ENCODE data around the gene LRRC4C.
"Not testable (repeated sequence)": the region's sequence is repeated elsewhere in the genome, so short reads cannot be mapped to it uniquely, and the experiment has no call there.

The LRRC4C gene

DNA sequence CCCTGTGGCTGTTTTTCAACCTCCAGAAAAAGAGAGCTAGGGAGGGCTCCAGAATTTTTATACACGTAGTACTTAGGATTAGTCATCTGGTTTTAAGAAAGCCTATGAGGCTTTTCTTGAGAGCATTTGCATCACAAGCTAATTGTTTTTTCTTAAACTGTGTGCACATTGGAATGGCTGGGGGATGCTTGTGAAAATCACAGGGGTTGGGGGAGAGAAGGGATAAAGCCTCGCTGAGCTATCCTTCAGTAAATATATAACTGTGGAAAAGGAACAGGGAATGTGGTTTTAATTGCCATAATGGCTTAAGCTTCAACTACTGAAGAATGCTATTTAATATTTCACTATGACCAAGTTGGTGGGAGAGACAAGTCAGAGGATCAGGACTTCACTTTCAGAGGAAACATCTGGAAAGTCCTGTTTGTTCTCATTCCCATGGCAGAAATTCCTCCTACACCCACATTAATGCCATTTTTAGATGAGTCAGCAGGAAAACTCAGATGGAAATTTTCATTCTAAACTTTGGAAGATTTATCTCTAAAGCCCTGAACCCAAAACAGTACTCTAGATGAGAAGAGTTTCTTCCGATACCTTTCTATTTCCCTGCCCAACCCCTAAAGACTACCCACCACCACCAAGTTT, 591.3 kb downstream of the LRRC4C start:
- DNase-seq (ENCODE audit: low spot score) = no peak

DNA sequence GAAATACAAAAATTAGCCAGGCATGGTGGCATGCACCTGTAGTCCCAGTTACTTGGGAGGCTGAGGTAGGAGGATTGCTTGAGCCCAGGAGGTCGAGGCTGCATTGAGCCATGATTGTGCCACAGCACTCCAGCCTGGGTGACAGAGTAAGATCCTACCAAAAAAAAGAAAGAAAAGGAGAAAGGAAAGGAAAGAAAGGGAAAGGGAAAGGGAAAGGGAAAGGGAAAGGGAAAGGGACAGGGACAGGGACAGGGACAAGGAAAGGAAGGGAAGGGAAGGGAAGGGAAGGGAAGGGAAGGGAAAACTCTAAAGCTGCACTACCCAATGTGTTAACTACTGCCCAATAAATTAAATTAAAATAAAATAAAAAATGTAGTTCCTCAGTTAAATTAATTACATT, 601.7 kb downstream of the LRRC4C start:
- DNase-seq (ENCODE audit: low spot score) = not testable (repeated sequence)

DNA sequence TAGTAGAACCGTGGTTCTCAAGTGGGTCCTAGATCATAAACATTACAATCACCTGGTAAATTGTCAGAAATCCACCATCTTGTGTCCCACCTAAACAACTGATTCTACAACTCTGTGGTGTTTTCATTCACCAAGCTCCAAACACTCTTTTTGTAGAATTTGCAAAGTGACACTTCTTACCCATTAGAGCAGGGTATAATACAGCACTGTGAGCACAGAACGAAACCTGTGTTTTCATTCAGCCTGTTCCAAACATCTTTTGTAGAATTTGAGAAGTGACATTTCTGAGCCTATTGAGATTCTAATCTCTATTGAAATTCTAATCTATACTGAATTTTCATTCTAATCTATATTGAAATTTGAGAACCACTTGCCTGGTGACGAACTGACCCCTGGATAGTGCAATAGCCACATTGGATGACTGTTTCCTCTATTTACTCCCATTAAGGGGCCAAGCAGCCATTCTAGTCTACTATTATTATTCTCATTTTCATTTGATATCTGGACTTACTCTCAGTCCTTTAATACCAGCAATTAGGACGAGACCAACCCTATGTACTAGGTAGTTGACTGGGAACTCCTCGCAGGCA, 616.6 kb downstream of the LRRC4C start:
- no peak for DNase-seq (ENCODE audit: low spot score)

DNA sequence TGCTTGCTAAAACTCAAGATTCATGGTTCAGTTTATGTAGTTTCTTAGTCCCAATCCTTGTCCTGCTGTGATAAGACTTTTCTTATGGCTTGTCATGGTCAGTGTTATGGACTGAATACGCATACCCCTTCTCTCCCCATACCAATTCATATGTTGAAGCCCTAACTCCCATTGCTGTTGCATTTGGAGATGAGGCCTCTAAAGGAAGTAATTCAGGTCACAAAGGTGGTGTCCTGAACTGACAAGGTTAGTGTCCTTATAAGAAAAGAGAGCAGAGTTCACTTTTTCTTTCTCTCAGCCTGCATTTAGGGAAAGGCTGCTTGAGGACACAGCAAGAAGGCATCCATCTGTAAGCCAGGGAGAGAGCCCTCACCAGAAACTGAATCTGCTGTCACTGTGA, 618.2 kb downstream of the LRRC4C start:
- no peak for DNase-seq (ENCODE audit: low spot score)

DNA sequence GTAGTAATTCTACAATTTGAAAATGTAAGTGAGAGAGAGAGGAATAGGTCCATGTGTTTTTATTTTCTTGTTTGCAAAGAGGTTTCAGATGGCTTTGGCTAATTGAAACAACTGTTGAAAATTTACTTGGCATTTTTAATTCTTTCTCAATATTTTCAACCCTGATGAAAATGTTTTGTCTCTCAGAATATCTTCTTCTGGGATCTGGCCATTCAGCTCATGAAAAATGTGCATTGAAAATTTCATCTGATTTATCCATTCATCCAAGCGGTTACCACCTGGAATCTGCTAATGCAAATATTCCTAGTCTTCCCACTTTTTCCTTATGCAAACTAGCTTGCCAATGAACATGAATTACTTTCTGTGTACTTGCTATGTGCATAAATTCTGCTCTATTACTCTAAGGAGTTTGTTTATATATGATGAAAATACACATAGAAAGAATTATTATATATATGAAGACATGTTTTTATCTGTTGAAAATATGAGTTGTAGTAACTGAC, 621.2 kb downstream of the LRRC4C start:
- no peak for DNase-seq (ENCODE audit: low spot score)

DNA sequence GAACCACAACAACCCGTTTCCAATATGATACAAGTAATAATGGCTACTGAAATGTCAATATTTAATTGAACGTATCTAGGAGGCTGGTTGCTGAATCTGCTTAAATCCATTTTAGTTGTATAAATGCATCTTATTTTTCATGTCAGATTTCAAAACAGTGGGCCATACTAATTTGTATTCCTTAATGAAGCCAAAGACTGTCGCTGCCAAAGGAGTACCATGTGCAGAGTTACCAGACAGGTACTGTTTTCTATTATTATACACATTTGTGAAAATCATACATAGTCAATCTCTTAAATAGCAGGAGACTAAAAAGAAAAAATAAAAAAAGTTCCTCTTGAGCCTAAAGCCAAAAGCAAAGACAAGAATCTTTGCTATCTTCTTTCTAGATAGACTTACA, 632.3 kb downstream of the LRRC4C start:
- DNase-seq (ENCODE audit: low spot score) = no peak

DNA sequence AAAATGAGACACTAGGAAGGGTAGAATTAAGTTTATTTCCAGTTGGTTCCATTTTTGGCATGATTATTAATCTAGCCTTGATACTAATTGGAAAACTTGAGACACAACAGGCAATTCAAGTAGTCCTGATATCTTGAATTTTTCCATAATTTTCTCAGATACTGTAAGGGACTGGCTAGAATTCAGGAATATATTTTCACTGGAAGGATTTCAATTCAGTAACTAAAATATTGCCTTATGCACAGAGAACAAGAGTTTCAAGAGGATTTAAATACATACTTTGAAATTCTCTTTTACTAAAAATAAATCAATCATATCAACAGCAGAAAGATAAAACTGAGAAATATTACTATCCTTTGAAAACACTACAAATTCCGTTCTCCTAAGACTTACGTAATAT, 632.9 kb downstream of the LRRC4C start:
- no peak for DNase-seq (ENCODE audit: low spot score)

DNA sequence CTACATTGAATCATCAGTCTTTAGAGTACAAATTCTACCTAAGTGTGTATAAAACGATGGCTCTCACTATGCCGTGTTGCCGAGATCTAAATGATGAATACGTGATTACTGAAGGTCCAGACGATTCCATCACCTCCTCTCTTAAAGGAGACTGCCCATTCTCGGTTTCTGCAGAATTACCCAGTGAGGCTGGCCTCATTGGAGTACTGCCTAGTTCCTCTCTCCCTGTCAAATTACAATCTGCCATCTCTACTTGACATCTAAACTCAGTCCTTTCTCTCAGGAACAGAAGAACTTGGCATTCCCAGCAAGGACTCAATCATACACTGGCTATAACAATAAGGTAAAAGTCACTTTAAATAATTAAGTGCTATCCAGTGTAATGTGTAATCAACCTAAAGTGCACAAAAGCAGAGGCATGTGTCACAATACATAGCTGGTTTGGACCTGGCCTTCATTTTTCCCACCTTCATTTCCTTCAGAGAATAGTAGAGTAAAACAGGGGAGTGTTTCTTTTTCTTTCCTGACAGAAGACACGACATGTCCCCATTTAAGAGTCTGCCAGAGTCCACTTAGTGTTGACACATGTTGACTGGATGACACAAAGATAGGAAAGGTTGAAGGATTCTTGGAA, 634.1 kb downstream of the LRRC4C start:
- DNase-seq (ENCODE audit: low spot score) = no peak

DNA sequence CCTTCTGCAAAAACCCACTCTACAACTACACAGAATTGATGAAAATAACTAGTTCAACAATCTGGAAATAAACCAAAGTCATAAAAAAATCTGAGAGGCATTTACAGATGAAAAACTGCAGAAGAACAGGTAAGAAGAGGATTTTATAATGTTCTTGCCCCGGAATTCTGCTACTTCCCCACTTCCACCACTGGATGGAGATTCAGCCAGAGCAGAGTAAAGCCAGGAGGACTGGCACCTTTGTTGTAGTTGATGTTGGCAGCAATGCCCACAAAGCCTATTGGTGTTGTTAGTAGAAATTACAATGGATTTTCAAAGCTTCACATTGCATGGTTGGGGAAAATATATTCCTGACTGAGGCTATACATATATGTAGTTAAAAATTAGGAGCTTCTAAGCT, 640.2 kb downstream of the LRRC4C start:
- no peak for DNase-seq (ENCODE audit: low spot score)

DNA sequence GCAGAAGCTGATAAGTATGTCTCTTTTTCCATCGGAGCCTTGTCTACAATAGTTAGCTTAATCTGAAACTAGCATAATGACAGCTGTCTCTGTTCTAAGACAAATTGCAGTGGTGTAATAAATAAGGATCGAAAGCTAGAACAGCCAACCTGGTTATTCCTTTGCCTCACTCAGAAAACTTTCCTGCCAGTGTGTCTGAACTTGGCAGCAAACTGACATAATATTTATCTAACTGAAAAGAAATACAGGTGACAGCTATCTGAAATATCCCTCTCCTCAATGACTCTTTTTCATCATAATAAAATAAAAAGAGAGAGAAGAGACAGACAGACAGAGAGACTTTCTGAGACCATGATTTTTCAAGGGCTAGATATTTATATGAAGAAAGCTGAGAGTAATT, 642.5 kb downstream of the LRRC4C start:
- no peak for DNase-seq (ENCODE audit: low spot score)

DNA sequence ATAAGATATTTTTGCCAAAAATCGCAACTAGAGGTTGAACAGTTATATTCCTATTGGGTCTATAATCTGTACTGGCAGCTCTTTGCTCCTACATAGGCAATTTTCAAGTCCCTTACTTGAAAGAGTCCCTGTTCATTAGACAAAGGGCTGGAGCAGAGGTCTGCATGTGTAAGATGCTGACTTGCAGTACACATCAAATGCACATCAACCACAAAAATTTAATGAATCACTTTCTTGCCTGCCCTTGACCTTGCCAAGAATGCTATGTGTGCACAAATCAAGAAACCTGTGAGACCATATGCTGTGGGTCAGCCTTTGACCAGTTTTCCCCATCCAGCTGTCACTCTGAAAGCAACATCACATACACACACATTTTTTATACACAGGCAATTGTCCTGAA, 661.5 kb downstream of the LRRC4C start:
- no peak for DNase-seq (ENCODE audit: low spot score)

DNA sequence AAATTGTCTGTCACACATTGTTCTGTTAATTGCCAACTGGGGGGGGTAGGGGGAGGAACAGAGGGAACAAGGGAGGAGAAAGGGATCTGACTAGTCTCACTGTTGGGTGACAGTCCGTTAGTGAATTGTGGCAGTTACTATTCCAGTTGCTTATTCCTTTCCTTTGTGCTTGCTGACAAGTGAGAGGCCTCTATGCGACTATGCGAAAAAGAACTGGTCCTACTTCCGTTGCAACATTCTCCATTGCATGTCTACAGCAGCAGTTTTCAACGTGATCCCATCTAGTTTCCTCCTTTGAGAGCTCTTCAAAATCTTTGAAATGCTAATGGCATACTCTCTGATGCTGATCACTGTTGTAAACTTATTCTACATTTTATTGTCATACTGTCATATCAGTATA, 672.2 kb downstream of the LRRC4C start:
- no peak for DNase-seq (ENCODE audit: low spot score)

DNA sequence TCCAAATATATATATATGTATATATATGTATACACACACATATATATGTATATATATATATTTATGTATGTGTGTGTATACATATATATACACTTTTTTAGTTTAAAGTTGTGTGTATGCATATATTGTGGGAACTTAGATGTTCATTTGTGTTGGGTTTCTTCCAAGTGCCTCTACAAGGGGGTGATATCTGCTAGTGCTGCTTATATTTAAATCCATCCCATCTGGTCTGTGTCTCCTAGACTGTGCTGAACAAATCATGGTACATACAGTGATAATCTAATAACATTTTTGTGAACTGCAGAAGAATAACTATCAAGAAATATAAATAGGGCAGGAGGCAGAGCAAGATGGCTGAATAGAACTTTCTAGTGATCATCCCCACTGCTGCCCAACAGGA, 696.4 kb downstream of the LRRC4C start:
- DNase-seq (ENCODE audit: low spot score) = no peak

DNA sequence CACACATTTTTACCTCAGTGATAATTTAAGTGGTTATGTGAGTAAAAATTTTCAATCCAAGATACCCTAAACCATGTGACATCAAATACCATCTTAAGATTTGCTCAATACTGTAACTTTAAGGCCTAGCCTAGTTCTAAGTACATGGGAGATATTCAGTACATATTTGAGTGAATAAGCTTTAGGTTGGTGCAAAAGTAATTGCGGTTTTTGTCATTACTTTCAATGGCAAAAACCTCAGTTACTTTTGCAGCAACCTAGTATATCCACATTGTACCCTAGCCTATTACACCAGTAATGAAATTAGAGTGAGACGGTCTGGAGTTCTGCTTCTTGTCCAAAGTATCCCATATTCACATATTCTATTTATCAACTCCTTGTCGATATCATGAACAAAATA, 700.1 kb downstream of the LRRC4C start:
- DNase-seq (ENCODE audit: low spot score) = no peak

DNA sequence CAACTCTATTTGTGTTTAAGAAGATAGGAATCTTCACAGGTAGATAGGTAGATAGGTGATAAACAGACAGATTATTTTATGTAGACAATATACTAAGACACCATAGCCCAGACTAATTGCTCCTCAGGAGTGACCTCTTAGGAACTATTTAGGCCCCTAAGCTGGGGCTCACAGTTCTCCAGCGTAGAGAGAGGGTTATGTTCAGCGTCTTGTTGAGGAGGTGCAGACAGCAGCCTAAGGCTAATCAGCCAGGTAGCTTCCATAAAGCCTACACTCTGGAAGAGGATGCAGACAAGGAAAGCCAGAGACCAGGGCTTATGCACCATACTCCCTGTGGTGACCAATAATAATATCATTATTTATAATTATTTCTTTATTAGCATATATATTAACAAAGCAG, 705.2 kb downstream of the LRRC4C start:
- DNase-seq (ENCODE audit: low spot score) = no peak

DNA sequence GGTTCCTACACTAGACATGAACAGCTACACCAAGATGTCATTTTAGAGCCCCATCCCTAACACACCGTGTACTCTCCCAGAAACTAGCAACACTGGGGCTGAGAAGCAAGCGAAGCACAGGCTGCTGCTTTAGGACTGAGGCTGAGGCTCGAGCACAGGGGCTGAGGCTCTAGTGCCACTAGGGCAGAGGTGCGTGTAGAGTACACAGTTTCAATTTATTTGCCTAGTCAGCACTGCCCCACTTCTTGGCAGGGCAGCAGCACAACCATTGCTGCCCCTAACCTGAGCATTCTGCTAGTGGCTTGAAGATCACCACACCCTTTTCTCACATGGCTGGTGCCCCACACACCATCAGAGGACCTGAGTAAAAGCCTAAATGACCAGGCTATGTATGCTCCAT, 713.2 kb downstream of the LRRC4C start:
- DNase-seq (ENCODE audit: low spot score) = no peak

DNA sequence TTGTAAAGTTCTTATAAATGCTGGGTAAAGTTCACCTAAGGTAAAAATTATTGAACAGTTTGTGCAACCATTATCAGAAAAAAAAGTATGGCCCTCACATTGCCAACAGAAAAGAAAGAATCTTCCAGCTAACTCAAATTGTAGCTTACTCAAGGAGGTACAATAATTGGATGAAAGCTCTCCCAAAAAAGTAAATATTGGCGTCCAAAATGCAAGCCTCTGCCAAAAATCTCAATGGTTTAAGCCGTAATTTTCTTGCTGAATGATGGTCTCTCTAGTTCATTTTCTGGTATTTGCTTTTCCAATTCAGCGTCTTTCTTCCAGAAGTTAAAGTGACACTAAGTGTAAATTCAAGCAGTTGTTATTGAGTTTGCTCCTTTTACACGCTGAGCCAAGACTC, 727.3 kb downstream of the LRRC4C start:
- no peak for DNase-seq (ENCODE audit: low spot score)

DNA sequence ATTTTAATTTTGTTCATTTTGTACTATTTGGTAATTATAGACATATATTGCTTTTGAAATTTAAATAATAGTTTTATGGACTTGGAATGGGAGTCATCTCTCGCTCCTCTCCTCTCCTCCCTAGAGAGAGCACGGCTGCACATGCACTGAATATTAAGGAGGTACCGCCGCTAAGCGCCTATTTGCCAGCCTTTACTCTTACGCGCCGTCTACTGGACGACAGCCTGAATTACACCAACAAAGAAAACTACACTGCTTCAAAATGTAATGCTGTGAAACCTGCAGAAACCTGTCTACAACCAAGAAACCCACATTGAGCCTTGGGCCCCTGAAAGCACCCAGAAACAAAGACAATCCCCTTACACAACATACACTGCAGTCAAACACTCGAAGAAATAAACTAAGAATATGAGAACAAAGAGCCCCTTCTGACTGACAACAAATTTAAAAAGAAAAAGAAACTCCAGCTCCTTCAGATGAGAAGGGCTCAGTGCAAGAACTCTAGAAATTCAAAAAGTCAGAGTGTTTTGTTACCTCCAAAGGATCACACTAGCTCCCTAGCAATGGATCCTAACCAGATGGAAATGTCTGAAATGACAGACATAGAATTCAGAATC, 737.2 kb downstream of the LRRC4C start:
- peak; percentile 61 for DNase-seq (ENCODE audit: low spot score)

DNA sequence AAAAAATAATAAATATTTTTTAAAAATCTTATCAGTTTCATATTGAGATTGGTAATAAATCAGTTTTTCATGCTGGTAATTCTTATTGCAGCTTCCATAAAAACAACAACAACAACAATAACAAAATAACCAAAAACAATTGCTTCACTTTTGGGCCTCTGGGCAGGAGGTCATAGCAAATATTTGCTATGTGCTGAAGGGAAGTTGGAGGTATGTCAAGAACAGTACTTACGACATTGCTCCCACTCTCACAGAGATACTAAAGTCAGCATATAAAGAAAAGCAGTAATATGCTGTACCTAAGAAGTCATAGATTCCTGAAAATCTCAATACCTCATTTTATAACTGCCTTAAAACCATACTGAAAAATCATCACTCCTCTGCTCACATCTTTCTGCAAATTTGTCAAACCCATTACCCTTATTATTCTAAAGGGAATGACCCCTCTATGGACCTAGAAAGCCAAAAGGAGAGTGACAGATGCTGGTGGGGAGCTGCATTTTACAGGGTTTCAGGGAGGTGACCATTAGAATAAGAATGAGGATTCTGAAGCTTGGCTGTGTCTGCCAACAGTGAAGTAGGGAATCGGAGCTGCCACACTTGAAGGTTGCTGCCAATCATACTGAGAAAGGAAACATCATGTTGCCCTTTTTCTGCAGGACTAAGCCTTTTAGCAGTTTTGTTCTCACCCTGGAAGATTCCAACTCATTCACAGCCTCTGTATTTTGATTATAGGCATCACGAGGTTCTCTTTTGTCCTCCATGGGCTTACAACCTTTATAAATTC, 742.9 kb downstream of the LRRC4C start:
- DNase-seq (ENCODE audit: low spot score) = no peak

DNA sequence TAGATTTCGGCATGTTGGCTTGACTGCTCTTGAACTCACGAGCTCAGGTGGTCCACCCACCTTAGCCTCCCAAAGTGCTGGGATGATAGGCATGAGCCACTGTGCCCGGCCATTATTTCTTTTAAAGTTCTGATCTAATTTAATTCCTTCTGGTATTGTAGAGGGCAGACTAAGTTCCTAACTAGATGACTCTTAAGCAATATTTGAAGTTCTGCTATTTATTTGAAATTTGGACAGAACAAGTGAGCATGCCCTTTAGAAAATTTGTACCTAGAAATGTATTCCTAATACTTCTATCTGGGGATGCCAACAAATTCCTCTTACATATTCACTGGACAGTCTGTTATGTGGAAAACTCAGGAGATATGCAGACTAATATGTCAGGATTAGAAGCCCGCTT, 746.4 kb downstream of the LRRC4C start:
- no peak for DNase-seq (ENCODE audit: low spot score)

DNA sequence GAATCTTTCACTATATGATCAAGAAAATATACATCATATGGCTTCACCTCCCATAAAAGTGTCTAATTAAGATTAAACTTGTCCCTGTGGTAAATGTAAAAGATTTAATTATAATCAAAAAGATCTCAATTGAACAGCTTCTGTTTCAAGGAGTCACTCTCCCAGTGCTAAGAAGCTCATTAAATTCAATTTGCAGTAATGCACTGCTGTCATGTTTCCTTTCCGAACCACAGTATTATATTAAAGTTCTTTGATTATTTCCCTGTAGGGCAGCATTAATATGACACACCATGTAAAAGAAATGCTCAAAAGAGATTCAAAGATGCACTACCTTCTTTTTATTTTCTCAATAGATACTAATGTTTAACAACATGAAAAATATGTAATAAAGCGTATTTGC, 758.4 kb downstream of the LRRC4C start:
- no peak for DNase-seq (ENCODE audit: low spot score)

DNA sequence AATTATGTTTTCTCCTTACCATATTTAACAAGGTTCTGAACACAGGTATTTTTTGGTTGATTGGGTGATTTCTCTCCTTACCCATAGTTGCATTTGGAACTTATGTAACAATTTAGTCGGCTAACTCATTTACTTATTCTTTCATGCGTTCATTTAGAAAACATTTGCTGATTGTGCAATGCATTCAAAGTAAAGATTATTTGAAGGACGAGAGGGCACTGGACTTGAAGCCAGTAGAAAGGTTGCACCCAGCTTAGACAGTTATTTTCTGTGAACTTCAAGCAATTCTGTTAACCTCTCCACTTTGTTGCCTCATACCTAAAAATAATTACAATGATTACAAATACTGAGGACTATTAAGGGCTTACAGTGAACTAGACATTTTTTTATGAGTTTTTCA, 769.6 kb downstream of the LRRC4C start:
- DNase-seq (ENCODE audit: low spot score) = no peak

DNA sequence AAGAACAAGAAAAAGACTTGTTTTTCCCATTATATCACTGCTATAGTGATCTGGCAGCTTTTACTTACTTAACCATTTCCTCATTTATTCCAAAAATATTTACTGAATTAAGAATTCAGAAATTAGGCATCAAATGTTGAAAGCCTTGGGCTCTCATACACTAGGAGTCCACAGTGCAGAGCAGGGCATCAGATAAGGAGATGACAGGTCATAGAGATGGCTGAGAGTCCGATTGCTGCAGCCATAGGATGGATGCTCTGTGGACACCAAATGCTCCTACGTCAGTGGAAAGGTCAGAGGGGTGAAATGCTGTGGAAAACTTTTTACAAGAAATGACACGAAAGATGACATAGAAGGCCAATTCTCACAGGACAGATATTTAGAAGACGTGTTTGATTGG, 771.1 kb downstream of the LRRC4C start:
- DNase-seq (ENCODE audit: low spot score) = no peak
